ENCODE measurements around the gene ZFYVE28. TPM values are rescaled to one million over a fixed set of nuclear protein-coding genes. Genes with fewer than 3 reads are reported as not detected.

Gene ZFYVE28
- total and polyA plus RNA-seq, 4 donors = 7.0 to 25.9 (median 12.5) TPM

DNA sequence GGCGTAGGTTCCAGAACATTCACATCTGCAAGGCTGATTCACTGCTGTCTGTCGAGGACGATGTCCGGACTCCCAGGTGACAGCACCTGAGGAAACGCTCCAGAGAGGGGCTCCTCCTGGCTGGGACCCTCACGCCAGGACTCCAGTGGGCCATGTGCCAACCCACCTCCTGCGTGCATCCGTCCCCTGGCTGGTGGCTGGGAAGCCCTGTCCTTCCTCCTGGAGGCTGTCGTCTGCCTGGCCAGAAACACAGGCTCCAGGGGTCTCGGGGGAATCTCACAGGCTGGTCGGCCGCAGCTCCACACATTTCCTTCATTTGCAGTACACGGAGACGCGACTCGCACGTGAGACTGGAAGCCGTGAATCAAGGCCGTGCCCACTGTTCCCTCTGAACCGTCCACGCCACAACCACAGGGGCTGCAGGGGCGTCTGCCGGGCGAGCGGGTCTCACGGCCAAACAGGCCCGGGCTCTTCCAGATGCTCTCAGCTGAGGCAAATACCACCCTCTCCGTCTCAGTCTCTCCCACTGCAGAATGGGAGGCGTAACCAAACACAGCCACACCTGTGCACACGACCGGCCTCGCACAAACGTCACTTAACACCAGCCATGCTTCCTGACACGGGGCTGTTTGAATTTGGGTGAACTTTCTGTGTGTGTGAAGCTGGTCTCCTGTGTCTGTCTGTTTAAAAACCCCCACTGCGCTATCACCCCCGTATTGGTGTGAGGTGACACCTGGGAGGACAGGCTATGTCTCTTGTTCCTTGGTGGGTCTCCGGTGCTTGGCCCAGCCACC, 117.8 kb downstream of the ZFYVE28 start:
- H3K4me1 ChIP-seq (ENCODE audit: control insufficient read depth in 1 of 2, insufficient read depth in 2 of 2, low read length in 2 of 2) = no peaks in the 10 kb centered on the region
- no peak for ATAC-seq (ENCODE audit: low FRiP score)
- WGBS, 2 donors = 93 to 94% methylated on average over 35 to 37 of the region's 37 CpGs
- H3K9me3 ChIP-seq (ENCODE audit: control insufficient read depth, low read length) = no peaks in the 10 kb centered on the region
- intact Hi-C loops (cut with DNase I) = no loop called here
- H3K4me3 ChIP-seq (ENCODE audit: low read length in 2 of 2) = no peak overlapping the region
- H3K27me3 ChIP-seq (ENCODE audit: control insufficient read depth in 1 of 2, insufficient read depth in 2 of 2, low read length in 1 of 2) = no peaks in the 10 kb centered on the region
- H3K36me3 ChIP-seq (ENCODE audit: control insufficient read depth in 1 of 2, insufficient read depth in 2 of 2, low read length in 1 of 2) = no peaks in the 10 kb centered on the region
- H3K27ac ChIP-seq (ENCODE audit: low read depth in 1 of 2, low read length in 2 of 2) = no peak overlapping the region
- DNase-seq = peak in 1 of 2 donors; percentile 59

DNA sequence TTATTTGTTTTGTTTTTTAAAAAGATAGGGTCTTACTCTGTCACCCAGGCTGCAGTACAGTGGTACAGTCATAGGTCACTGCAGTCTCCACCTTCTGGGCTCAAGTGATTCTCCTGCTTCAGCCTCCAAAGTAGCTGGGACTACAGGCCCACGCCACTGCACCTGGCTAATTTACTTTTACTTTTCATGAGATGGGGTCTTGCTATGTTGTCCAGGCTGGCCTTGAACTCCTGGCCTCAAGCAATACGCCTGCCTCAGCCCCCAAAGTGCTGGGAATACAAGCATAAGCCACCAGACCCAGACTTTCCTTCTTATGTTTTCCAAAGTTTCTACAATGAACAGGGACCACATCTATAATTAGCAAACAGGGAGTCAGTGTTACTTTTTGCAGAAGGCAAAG, 118.7 kb downstream of the ZFYVE28 start:
- no peaks in the 10 kb centered on the region for H3K27me3 ChIP-seq (ENCODE audit: control insufficient read depth in 1 of 2, insufficient read depth in 2 of 2, low read length in 1 of 2)
- H3K4me3 ChIP-seq (ENCODE audit: low read length in 2 of 2) = no peak overlapping the region
- ATAC-seq (ENCODE audit: low FRiP score) = no peak
- no peaks in the 10 kb centered on the region for H3K36me3 ChIP-seq (ENCODE audit: control insufficient read depth in 1 of 2, insufficient read depth in 2 of 2, low read length in 1 of 2)
- H3K9me3 ChIP-seq (ENCODE audit: control insufficient read depth, low read length) = no peaks in the 10 kb centered on the region
- no peak overlapping the region for H3K27ac ChIP-seq (ENCODE audit: low read depth in 1 of 2, low read length in 2 of 2)
- no peaks in the 10 kb centered on the region for H3K4me1 ChIP-seq (ENCODE audit: control insufficient read depth in 1 of 2, insufficient read depth in 2 of 2, low read length in 2 of 2)
- 96 to 100% methylated on average over 2 of the region's 2 CpGs for WGBS, 2 donors
- intact Hi-C loops (cut with DNase I) = no loop called here
- peak in 1 of 2 donors; percentile 43 for DNase-seq

DNA sequence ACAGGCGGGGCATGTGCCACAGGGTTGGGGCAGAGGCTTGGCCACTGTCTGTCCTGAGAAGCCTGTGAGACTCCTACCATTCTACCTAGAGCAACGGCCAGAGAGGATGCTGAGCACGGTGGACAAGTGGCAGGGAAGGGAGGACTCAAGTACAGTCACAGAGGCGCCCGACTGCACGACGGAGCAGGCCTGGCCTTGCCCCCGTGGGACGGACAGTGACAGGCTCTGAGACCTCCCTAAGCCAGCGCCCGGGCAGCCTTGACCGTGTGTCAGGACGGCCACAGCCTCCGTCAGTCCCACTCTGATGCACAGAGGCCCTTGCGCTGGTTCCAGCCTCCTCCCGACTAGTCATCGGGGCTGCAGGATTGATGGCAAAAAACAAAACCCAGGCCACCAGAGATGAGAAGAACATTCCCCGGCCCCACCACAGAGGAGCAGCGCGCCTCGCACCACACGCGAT, 119.9 kb downstream of the ZFYVE28 start:
- no peaks in the 10 kb centered on the region for H3K4me1 ChIP-seq (ENCODE audit: control insufficient read depth in 1 of 2, insufficient read depth in 2 of 2, low read length in 2 of 2)
- no peaks in the 10 kb centered on the region for H3K27me3 ChIP-seq (ENCODE audit: control insufficient read depth in 1 of 2, insufficient read depth in 2 of 2, low read length in 1 of 2)
- ATAC-seq (ENCODE audit: low FRiP score) (no peak), DNase-seq (peak in 1 of 2 donors; percentile 76)
- H3K9me3 ChIP-seq (ENCODE audit: control insufficient read depth, low read length) = no peaks in the 10 kb centered on the region
- intact Hi-C loops (cut with DNase I) = no loop called here
- H3K4me3 ChIP-seq (ENCODE audit: low read length in 2 of 2) = no peak overlapping the region
- H3K27ac ChIP-seq (ENCODE audit: low read depth in 1 of 2, low read length in 2 of 2) = no peak overlapping the region
- 89% methylated on average over 23 of the region's 23 CpGs for WGBS, 2 donors
- H3K36me3 ChIP-seq (ENCODE audit: control insufficient read depth in 1 of 2, insufficient read depth in 2 of 2, low read length in 1 of 2) = no peaks in the 10 kb centered on the region

DNA sequence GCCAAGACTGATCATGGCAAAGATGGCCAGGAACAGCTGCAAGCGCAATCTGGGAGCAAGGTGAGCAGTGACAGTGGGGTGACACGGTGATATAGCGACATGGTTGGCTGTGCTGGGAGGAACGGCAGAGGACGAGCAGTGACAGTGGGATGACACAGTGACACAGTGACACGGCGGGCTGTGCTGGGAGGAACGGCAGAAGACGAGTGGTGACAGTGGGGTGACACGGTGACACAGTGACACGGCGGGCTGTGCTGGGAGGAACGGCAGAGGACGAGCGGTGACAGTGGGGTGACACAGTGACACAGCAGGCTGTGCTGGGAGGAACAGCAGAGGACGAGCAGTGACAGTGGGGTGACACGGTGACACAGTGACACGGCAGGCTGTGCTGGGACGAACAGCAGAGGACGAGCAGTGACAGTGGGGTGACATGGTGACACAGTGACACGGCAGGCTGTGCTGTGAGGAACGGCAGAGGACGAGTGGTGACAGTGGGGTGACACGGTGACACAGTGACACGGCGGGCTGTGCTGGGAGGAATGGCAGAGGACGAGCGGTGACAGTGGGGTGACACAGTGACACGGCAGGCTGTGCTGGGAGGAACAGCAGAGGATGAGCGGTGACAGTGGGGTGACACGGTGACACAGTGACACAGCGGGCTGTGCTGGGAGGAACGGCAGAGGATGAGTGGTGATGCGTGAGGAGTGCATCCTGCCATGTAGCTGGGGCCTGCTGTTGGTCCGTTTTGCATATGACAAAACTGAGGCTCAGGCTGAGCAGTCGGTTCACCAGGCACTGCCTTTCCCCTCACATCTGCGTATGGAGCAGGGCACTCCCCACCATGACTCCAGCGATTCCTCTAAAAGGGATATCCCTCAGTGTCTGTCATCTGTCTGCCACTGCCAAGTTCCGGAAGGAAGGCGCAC, 120.6 kb downstream of the ZFYVE28 start:
- Histone ChIP-seq H3K27me3 (ENCODE audit: control insufficient read depth in 1 of 2, insufficient read depth in 2 of 2, low read length in 1 of 2) (no peaks in the 10 kb centered on the region), H3K36me3 (ENCODE audit: control insufficient read depth in 1 of 2, insufficient read depth in 2 of 2, low read length in 1 of 2) (no peaks in the 10 kb centered on the region), H3K4me1 (ENCODE audit: control insufficient read depth in 1 of 2, insufficient read depth in 2 of 2, low read length in 2 of 2) (no peaks in the 10 kb centered on the region), H3K4me3 (ENCODE audit: low read length in 2 of 2) (no peak overlapping the region), H3K9me3 (ENCODE audit: control insufficient read depth, low read length) (no peaks in the 10 kb centered on the region), H3K27ac (ENCODE audit: low read depth in 1 of 2, low read length in 2 of 2) (no peak overlapping the region)
- DNase-seq = peak in 1 of 2 donors; percentile 27
- WGBS, 2 donors = 92 to 93% methylated on average over 33 to 40 of the region's 40 CpGs
- no peak for ATAC-seq (ENCODE audit: low FRiP score)
- intact Hi-C loops (cut with DNase I) = no loop called here

DNA sequence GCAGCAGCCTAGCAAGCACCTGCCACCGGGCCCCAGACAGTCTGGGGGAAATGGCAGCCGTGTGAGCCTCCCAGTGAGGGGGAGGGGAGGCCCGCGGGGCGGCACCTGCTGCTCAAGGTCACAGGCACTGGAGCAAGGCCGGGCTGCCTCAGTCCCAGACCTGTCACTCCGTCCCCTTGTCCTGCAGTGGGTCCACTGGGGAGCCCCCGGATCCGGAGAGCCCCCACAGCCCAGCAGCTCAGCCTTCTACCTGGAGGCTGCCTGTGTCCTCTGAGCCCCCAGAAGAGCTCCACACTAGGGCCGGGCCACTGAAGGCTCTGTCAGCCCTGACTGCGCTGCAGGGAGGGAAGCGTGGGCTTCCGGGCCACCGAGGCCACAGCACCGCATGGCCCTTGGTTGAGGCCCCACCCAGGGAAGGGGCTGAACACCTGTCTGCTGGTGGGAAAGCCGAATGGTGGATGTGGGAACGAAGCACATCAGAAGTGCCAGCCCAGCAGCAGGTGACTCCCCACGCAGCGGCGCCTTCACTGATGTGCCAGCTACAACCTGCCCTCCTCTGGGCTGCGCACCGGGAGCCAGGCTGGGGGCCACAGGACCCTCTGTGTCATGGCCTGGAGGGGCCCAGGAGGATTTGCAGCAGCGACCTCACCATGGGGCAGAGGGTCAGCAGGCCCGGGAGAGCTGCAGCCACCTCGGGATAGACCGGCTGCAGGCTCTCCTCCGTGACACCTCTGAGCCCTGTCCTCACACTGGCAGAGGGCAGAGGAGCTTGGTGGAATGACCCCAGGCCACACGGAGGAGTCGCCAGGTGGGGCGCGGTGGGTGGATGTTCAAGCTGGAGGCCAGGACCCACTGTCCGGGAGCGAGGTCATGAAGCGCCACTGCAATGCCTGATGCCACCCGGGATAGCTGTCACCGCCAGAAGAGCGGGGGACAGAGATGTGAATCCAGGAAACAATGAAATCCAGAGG, 121.5 kb downstream of the ZFYVE28 start:
- peak in 1 of 2 donors; percentile 70 for DNase-seq
- WGBS, 2 donors = 90% methylated on average over 37 of the region's 37 CpGs

DNA sequence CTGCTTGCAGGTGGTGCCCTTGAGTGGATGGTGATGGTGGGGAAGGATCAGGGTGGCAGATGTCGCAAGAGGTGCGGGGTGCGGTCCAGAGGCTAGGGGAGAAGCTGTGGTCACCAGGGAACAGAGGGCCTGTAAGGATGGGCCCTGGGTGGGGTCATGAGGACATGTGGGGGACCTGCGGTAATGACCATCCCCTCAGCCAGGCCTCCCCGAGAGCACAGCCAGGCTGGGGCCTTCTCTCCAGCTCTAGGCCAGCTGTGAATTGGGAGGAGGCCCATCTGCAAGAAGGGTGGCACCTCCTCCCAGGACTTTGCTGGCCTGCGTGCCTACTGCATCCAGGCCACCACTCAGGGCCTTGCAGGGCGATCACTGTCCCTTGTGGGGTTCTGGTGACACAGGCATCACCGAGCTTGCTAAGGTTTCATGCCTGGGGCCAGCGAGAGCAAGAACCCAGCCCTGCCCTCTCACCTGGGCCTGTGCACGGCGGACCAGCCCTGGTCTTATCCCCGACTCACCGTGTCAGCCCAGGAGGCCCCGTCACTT, 122.5 kb downstream of the ZFYVE28 start:
- ATAC-seq (ENCODE audit: low FRiP score) (no peak), DNase-seq (peak in 1 of 2 donors; percentile 63)
- intact Hi-C loops (cut with DNase I) = no loop called here
- Histone ChIP-seq H3K9me3 (ENCODE audit: control insufficient read depth, low read length) (no peaks in the 10 kb centered on the region), H3K4me1 (ENCODE audit: control insufficient read depth in 1 of 2, insufficient read depth in 2 of 2, low read length in 2 of 2) (no peaks in the 10 kb centered on the region), H3K27me3 (ENCODE audit: control insufficient read depth in 1 of 2, insufficient read depth in 2 of 2, low read length in 1 of 2) (no peaks in the 10 kb centered on the region), H3K27ac (ENCODE audit: low read depth in 1 of 2, low read length in 2 of 2) (no peak overlapping the region), H3K4me3 (ENCODE audit: low read length in 2 of 2) (no peak overlapping the region), H3K36me3 (ENCODE audit: control insufficient read depth in 1 of 2, insufficient read depth in 2 of 2, low read length in 1 of 2) (no peaks in the 10 kb centered on the region)
- 92 to 94% methylated on average over 14 of the region's 14 CpGs for WGBS, 2 donors

More for the DNA sequence above, 121.5 kb downstream of the ZFYVE28 start:
- intact Hi-C loops (cut with DNase I) = no loop called here
- no peaks in the 10 kb centered on the region for H3K4me1 ChIP-seq (ENCODE audit: control insufficient read depth in 1 of 2, insufficient read depth in 2 of 2, low read length in 2 of 2)
- ATAC-seq (ENCODE audit: low FRiP score) = no peak
- H3K4me3 ChIP-seq (ENCODE audit: low read length in 2 of 2) = no peak overlapping the region
- H3K27me3 ChIP-seq (ENCODE audit: control insufficient read depth in 1 of 2, insufficient read depth in 2 of 2, low read length in 1 of 2) = no peaks in the 10 kb centered on the region
- H3K36me3 ChIP-seq (ENCODE audit: control insufficient read depth in 1 of 2, insufficient read depth in 2 of 2, low read length in 1 of 2) = no peaks in the 10 kb centered on the region
- no peaks in the 10 kb centered on the region for H3K9me3 ChIP-seq (ENCODE audit: control insufficient read depth, low read length)
- H3K27ac ChIP-seq (ENCODE audit: low read depth in 1 of 2, low read length in 2 of 2) = no peak overlapping the region

DNA sequence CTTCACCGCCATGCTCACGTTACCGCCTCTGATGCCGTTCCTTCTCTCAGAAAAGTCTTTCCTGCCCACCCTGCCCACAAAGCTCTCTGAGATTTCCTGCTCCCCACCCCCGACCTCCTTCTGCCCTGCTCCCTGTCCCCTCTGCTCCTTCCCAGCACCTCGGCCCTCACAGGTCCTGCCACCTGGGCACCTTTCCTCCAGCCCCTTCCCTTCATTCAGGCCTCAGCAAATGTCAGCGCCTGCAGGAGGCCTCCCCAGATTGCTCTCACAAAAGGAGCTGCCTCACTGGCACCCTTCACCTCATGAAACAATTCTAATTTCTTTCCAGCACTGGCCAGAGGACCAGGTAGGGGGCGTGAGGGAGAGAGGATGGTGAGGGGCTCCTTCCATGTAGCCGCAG, 122.9 kb downstream of the ZFYVE28 start:
- 92 to 95% methylated on average over 9 of the region's 9 CpGs for WGBS, 2 donors
- ATAC-seq (ENCODE audit: low FRiP score) (no peak), DNase-seq (peak in 1 of 2 donors; percentile 12)
- no peak overlapping the region for H3K4me3 ChIP-seq (ENCODE audit: low read length in 2 of 2)
- intact Hi-C loops (cut with DNase I) = no loop called here
- no peaks in the 10 kb centered on the region for H3K9me3 ChIP-seq (ENCODE audit: control insufficient read depth, low read length)
- H3K4me1 ChIP-seq (ENCODE audit: control insufficient read depth in 1 of 2, insufficient read depth in 2 of 2, low read length in 2 of 2) = no peaks in the 10 kb centered on the region
- no peak overlapping the region for H3K27ac ChIP-seq (ENCODE audit: low read depth in 1 of 2, low read length in 2 of 2)
- H3K36me3 ChIP-seq (ENCODE audit: control insufficient read depth in 1 of 2, insufficient read depth in 2 of 2, low read length in 1 of 2) = no peaks in the 10 kb centered on the region
- no peaks in the 10 kb centered on the region for H3K27me3 ChIP-seq (ENCODE audit: control insufficient read depth in 1 of 2, insufficient read depth in 2 of 2, low read length in 1 of 2)

DNA sequence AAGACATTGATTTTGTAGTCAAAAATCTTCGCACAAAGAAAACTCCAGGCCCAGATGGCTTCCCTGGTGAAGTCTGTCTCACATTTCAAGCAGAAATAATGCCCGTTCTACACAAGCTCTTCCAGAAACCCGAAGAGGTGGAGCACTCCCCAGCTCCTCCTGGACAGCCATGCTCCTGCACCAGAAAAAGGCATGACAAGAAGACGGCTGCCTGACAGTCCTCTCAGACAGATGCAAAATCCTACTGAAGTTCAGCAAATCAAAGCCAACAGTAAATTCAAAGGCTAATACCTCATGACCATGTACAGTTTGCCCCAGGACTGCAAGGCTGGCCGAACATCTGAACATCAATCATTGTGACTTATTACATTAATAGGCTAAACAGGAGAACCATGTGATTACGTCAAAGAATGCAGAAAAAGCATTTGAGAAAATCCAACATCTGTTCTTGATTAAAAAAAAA, 125.8 kb downstream of the ZFYVE28 start:
- ATAC-seq (ENCODE audit: low FRiP score) = no peak
- intact Hi-C loops (cut with DNase I) = no loop called here
- H3K27me3 ChIP-seq (ENCODE audit: control insufficient read depth in 1 of 2, insufficient read depth in 2 of 2, low read length in 1 of 2) = no peaks in the 10 kb centered on the region
- no peaks in the 10 kb centered on the region for H3K9me3 ChIP-seq (ENCODE audit: control insufficient read depth, low read length)
- WGBS, 2 donors = 38 to 43% methylated on average over 6 of the region's 6 CpGs
- no peak overlapping the region for H3K27ac ChIP-seq (ENCODE audit: low read depth in 1 of 2, low read length in 2 of 2)
- DNase-seq = peak in 1 of 2 donors; percentile 15
- no peak overlapping the region for H3K4me3 ChIP-seq (ENCODE audit: low read length in 2 of 2)
- H3K4me1 ChIP-seq (ENCODE audit: control insufficient read depth in 1 of 2, insufficient read depth in 2 of 2, low read length in 2 of 2) = no peaks in the 10 kb centered on the region
- H3K36me3 ChIP-seq (ENCODE audit: control insufficient read depth in 1 of 2, insufficient read depth in 2 of 2, low read length in 1 of 2) = no peaks in the 10 kb centered on the region
